ENCODE measurements around the gene MIGA2.
A peak's percentile ranks its signal among the peaks of the same experiment; 100 is the strongest.

DNA sequence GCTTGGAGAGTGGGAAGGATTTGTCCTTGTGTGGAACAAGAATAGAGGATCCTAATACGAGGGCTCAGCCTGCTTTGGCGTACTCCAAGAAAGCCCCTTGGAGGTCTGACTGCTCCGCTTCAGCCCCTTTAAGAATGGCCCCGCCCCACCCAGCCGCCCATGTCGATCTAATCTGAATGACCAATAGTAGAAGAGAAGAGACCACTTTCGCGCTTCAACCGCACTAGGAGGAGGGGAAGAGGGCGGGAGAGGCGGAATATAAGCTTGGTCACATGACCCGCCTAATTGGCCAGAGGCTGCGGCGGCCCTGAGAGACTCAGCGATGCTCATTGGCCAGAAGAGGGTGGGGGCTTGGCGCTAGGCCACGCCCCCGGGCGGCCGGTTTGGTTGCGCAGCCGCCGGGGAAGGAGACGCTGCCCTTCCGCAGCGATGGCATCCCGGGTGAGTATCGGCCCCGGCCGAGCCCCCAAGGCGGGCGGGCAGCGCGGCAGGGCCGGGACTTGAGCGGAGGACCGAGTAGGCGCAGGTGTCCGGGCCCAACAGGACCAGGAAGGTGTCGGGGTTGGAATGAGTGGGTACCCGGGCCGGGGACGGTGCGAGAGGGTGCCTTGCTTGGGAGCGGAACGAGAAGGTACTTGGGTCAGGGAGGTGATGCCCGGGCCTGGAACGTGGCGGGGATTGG, at the start of gene MIGA2:
- TF ChIP-seq EZH2 (IDR thresholded peaks at IDR 0.05) = no peak
- peak; percentile 80; the same call in 1 of the 2 replicates for TF ChIP-seq POLR2AphosphoS5 (IDR thresholded peaks at IDR 0.05; ENCODE audit: borderline replicate concordance, low read depth, low read length)
- no peak for TF ChIP-seq FOXP2 (optimal IDR thresholded peaks at IDR 0.05; ENCODE audit: control extremely low read depth, extremely low read length, insufficient read depth)

All from SK-N-MC (cell line).